ACC112 (cell line): ENCODE data around the gene FAM174B.

ENCODE experiments used
- H2AFZ ChIP-seq: fragments of 200-600 bp; sonication (generic); one replicate; pipeline ENCODE4 v1.6.0; 2017; ENCODE audit warnings: antibody characterized with exemption, low read length; ENCODE audit not compliant: unreplicated experiment
- H3K27ac ChIP-seq: fragments of 200-600 bp; sonication (generic); 2 replicates; pipeline ENCODE4 v1.5.1; 2014; ENCODE audit warnings: low read depth, mild to moderate bottlenecking, antibody characterized with exemption, low read length, moderate library complexity
- H3K27me3 ChIP-seq: fragments of 200-600 bp; sonication (generic); 2 replicates; pipeline ENCODE4 v1.6.1; 2014; ENCODE audit warnings: mild to moderate bottlenecking, antibody characterized with exemption, low read length, moderate library complexity, mixed read lengths; ENCODE audit not compliant: insufficient read depth
- H3K36me3 ChIP-seq: fragments of 200-600 bp; sonication (generic); 2 replicates; pipeline ENCODE4 v1.6.1; 2016; ENCODE audit warnings: mild to moderate bottlenecking, antibody characterized with exemption, low read length, moderate library complexity, mixed read lengths; ENCODE audit not compliant: insufficient read depth
- H3K4me1 ChIP-seq: fragments of 200-600 bp; sonication (generic); one replicate; pipeline ENCODE4 v1.6.1; 2016; ENCODE audit warnings: low read length, mixed read lengths; ENCODE audit not compliant: insufficient read depth, unreplicated experiment, control insufficient read depth
- H3K4me3 ChIP-seq: fragments of 200-600 bp; sonication (generic); 2 replicates; pipeline ENCODE4 v1.5.1; 2014; ENCODE audit warnings: mild to moderate bottlenecking, low read depth, low read length
- H3K79me2 ChIP-seq: fragments of 200-600 bp; sonication (generic); one replicate; pipeline ENCODE4 v1.6.0; 2016; ENCODE audit warnings: low read length; ENCODE audit not compliant: control insufficient read depth, unreplicated experiment, insufficient read depth

Gene FAM174B

GRCh38 chr15:92676561-92676960, 21.0 kb upstream of the FAM174B start:
- H3K27me3 ChIP-seq, result peaks cover 4% of the 10 kb centered on the region; the same call in 1 of the 2 replicates
- peaks cover 5% of the 10 kb centered on the region for H3K4me1 ChIP-seq
- H3K36me3 ChIP-seq, result no peaks in the 10 kb centered on the region
- no peak overlapping the region for H3K27ac ChIP-seq
- H3K4me3 ChIP-seq, result no peak overlapping the region
- no peak overlapping the region for H2AFZ ChIP-seq
- H3K79me2 ChIP-seq, result no peaks in the 10 kb centered on the region

- Histone ChIP-seq H3K4me1 (no peaks in the 10 kb centered on the region), H3K79me2 (no peaks in the 10 kb centered on the region), H3K36me3 (no peaks in the 10 kb centered on the region), H3K4me3 (no peak overlapping the region), H3K27ac (no peak overlapping the region), H3K27me3 (peaks cover 13% of the 10 kb centered on the region; the same call in 1 of the 2 replicates), H2AFZ (no peak overlapping the region)
Measured at GRCh38 chr15:92675485-92675884, 19.9 kb upstream of the FAM174B start.

- H3K27ac ChIP-seq, result no peak overlapping the region
- no peak overlapping the region for H2AFZ ChIP-seq
- H3K4me1 ChIP-seq, result no peaks in the 10 kb centered on the region
- H3K27me3 ChIP-seq, result peaks cover 15% of the 10 kb centered on the region; the same call in 1 of the 2 replicates
- no peaks in the 10 kb centered on the region for H3K36me3 ChIP-seq
- no peak overlapping the region for H3K4me3 ChIP-seq
- no peaks in the 10 kb centered on the region for H3K79me2 ChIP-seq
Measured at GRCh38 chr15:92674347-92674746, 18.8 kb upstream of the FAM174B start.

GRCh38 chr15:92672102-92672501, 16.5 kb upstream of the FAM174B start:
- Histone ChIP-seq H2AFZ (no peak overlapping the region), H3K27me3 (peaks cover 11% of the 10 kb centered on the region; the same call in 1 of the 2 replicates), H3K4me1 (no peaks in the 10 kb centered on the region), H3K36me3 (no peaks in the 10 kb centered on the region), H3K4me3 (no peak overlapping the region), H3K27ac (no peak overlapping the region), H3K79me2 (no peaks in the 10 kb centered on the region)

- Histone ChIP-seq H2AFZ (no peak overlapping the region), H3K36me3 (no peaks in the 10 kb centered on the region), H3K27ac (no peak overlapping the region), H3K79me2 (no peaks in the 10 kb centered on the region), H3K4me1 (no peaks in the 10 kb centered on the region), H3K4me3 (no peak overlapping the region), H3K27me3 (peaks cover 11% of the 10 kb centered on the region; the same call in 1 of the 2 replicates)
Measured at GRCh38 chr15:92671406-92671805, 15.8 kb upstream of the FAM174B start.

GRCh38 chr15:92670621-92671020, 15.0 kb upstream of the FAM174B start:
- Histone ChIP-seq H2AFZ (no peak overlapping the region), H3K27me3 (peaks cover 11% of the 10 kb centered on the region), H3K36me3 (no peaks in the 10 kb centered on the region), H3K27ac (no peak overlapping the region), H3K4me1 (no peaks in the 10 kb centered on the region), H3K4me3 (no peak overlapping the region), H3K79me2 (no peaks in the 10 kb centered on the region)

GRCh38 chr15:92669432-92669831, 13.9 kb upstream of the FAM174B start:
- Histone ChIP-seq H2AFZ (no peak overlapping the region), H3K27me3 (peaks cover 17% of the 10 kb centered on the region), H3K27ac (no peak overlapping the region), H3K4me1 (no peaks in the 10 kb centered on the region), H3K36me3 (no peaks in the 10 kb centered on the region), H3K79me2 (no peaks in the 10 kb centered on the region), H3K4me3 (no peak overlapping the region)

- no peak overlapping the region for H2AFZ ChIP-seq
- no peaks in the 10 kb centered on the region for H3K79me2 ChIP-seq
- peaks cover 17% of the 10 kb centered on the region for H3K27me3 ChIP-seq
- H3K4me1 ChIP-seq, result no peaks in the 10 kb centered on the region
- H3K36me3 ChIP-seq, result no peaks in the 10 kb centered on the region
- H3K27ac ChIP-seq, result no peak overlapping the region
- H3K4me3 ChIP-seq, result no peak overlapping the region
Measured at GRCh38 chr15:92668620-92669019, 13.0 kb upstream of the FAM174B start.

- Histone ChIP-seq H2AFZ (no peak overlapping the region), H3K4me1 (no peaks in the 10 kb centered on the region), H3K27me3 (peaks cover 17% of the 10 kb centered on the region), H3K36me3 (no peaks in the 10 kb centered on the region), H3K4me3 (no peak overlapping the region), H3K79me2 (no peaks in the 10 kb centered on the region), H3K27ac (no peak overlapping the region)
Measured at GRCh38 chr15:92667970-92668485, 12.5 kb upstream of the FAM174B start.

GRCh38 chr15:92667287-92667904, 11.8 kb upstream of the FAM174B start:
- H3K27ac ChIP-seq, result no peak overlapping the region
- no peaks in the 10 kb centered on the region for H3K4me1 ChIP-seq
- H3K4me3 ChIP-seq, result no peak overlapping the region
- peaks cover 17% of the 10 kb centered on the region for H3K27me3 ChIP-seq
- no peak overlapping the region for H2AFZ ChIP-seq
- H3K79me2 ChIP-seq, result no peaks in the 10 kb centered on the region
- H3K36me3 ChIP-seq, result no peaks in the 10 kb centered on the region

- H3K4me1 ChIP-seq, result no peaks in the 10 kb centered on the region
- no peak overlapping the region for H3K27ac ChIP-seq
- peaks cover 17% of the 10 kb centered on the region for H3K27me3 ChIP-seq
- no peak overlapping the region for H2AFZ ChIP-seq
- H3K4me3 ChIP-seq, result no peak overlapping the region
- no peaks in the 10 kb centered on the region for H3K79me2 ChIP-seq
- H3K36me3 ChIP-seq, result no peaks in the 10 kb centered on the region
Measured at GRCh38 chr15:92666780-92667179, 11.2 kb upstream of the FAM174B start.
